ENCODE measurements around the gene EIF4G3.
"Not testable (repeated sequence)": the region's sequence is repeated elsewhere in the genome, so short reads cannot be mapped to it uniquely, and the experiment has no call there.

The EIF4G3 gene

GRCh38 chr1:20928146-20928545, 248.6 kb downstream of the EIF4G3 start:
- no peak for DNase-seq

- no peak for DNase-seq
These were observed 255.4 kb downstream of the EIF4G3 start for GRCh38 chr1:20921285-20921684.

GRCh38 chr1:20913242-20913641, 263.5 kb downstream of the EIF4G3 start:
- no peak for DNase-seq

GRCh38 chr1:20907526-20907925, 269.2 kb downstream of the EIF4G3 start:
- not testable (repeated sequence) for DNase-seq

- DNase-seq, result peak in 1 of 2 experiments; percentile 5
These were observed 273.3 kb downstream of the EIF4G3 start for GRCh38 chr1:20903437-20903836.

- DNase-seq, result no peak
These were observed 276.6 kb downstream of the EIF4G3 start for GRCh38 chr1:20900056-20900455.

- DNase-seq, result no peak
These were observed 277.3 kb downstream of the EIF4G3 start for GRCh38 chr1:20899154-20899972.

GRCh38 chr1:20896826-20897225, 279.9 kb downstream of the EIF4G3 start:
- no peak for DNase-seq

- DNase-seq, result no peak
These were observed 282.8 kb downstream of the EIF4G3 start for GRCh38 chr1:20893931-20894330.

GRCh38 chr1:20891091-20891490, 285.6 kb downstream of the EIF4G3 start:
- no peak for DNase-seq

GRCh38 chr1:20887246-20887645, 289.5 kb downstream of the EIF4G3 start:
- DNase-seq, result no peak

- no peak for DNase-seq
These were observed 291.6 kb downstream of the EIF4G3 start for GRCh38 chr1:20885121-20885520.

GRCh38 chr1:20884513-20884912, 292.2 kb downstream of the EIF4G3 start:
- DNase-seq, result no peak

GRCh38 chr1:20883766-20884165, 292.9 kb downstream of the EIF4G3 start:
- DNase-seq, result no peak

- DNase-seq, result no peak
These were observed 293.9 kb downstream of the EIF4G3 start for GRCh38 chr1:20882837-20883236.

- no peak for DNase-seq
These were observed 297.9 kb downstream of the EIF4G3 start for GRCh38 chr1:20878799-20879198.

- no peak for DNase-seq
These were observed 301.3 kb downstream of the EIF4G3 start for GRCh38 chr1:20875198-20875973.

- DNase-seq, result no peak
These were observed 303.4 kb downstream of the EIF4G3 start for GRCh38 chr1:20873311-20873710.

- DNase-seq, result no peak
These were observed 305.3 kb downstream of the EIF4G3 start for GRCh38 chr1:20871419-20871818.

GRCh38 chr1:20870718-20871117, 306.0 kb downstream of the EIF4G3 start:
- DNase-seq, result no peak

- DNase-seq, result no peak
These were observed 308.4 kb downstream of the EIF4G3 start for GRCh38 chr1:20868263-20868662.

GRCh38 chr1:20867847-20868246, 308.9 kb downstream of the EIF4G3 start:
- no peak for DNase-seq

- DNase-seq, result no peak
These were observed 309.6 kb downstream of the EIF4G3 start for GRCh38 chr1:20867062-20867461.

- no peak for DNase-seq
These were observed 311.7 kb downstream of the EIF4G3 start for GRCh38 chr1:20865001-20865400.
